H1 (cell line): ENCODE measurements around the gene AOPEP. TPM values are rescaled to one million over a fixed set of nuclear protein-coding genes. Genes with fewer than 3 reads are reported as not detected.

ENCODE experiments used
- BCL11A ChIP-seq, 2 experiments: IDR thresholded peaks; one replicate each; pipeline ENCODE4 v1.6.1; 2011; ENCODE audit warnings: low read depth in 2 of 2, low read length in 2 of 2, mild to moderate bottlenecking in 2 of 2
- NANOG ChIP-seq: IDR thresholded peaks from 2 replicates; pipeline ENCODE4 v1.6.1; 2011; ENCODE audit warnings: low read length, low read depth, mild to moderate bottlenecking, inconsistent platforms; ENCODE audit not compliant: insufficient read depth, poor library complexity, severe bottlenecking
- RBBP5 ChIP-seq: IDR thresholded peaks from 2 replicates; pipeline ENCODE4 v1.7.1; 2012; ENCODE audit warnings: low read depth, mild to moderate bottlenecking, inconsistent platforms, low read length, moderate library complexity, borderline replicate concordance
- YY1 ChIP-seq: IDR thresholded peaks from 2 replicates; pipeline ENCODE4 v1.6.1; 2011; ENCODE audit warnings: low read depth, mild to moderate bottlenecking, low read length
- ZNF274 ChIP-seq: IDR thresholded peaks from 2 replicates; pipeline ENCODE4 v1.7.0; 2012; ENCODE audit warnings: low read length, borderline replicate concordance; ENCODE audit errors: extremely low read depth
- polyA plus RNA-seq, 7 experiments: library from polyadenylated mRNA; depleted of rRNA in 3 of 7; stranded (reverse) in 5 of 7; unstranded in 2 of 7; fragments of >200 nt in 5 of 7; fragments of 200-250 nt in 2 of 7; gene quantifications; 1 replicate in 5 of 7; 2 replicates in 1 of 7; 4 replicates in 1 of 7; pipeline versions ENCODE4 v1.2.1 to v1.2.3, GENCODE V29; 2011 to 2013; ENCODE audit warnings: missing spikeins in 2 of 7, mixed read lengths in 2 of 7
- total RNA-seq: library from RNA; stranded (reverse); fragmentation: NEBNext Ultra II Directional; extraction: Animal tissue kit (Norgen Biotek cat#: 25700); gene quantifications from 2 replicates; pipeline ENCODE4 v1.2.1, GENCODE V29; 2021

AOPEP gene
- total and polyA plus RNA-seq, 2 of the 8 experiments (the other 6 are each of a cell fraction or from before 2014, with no cell fraction given), result 6.1 to 14.3 TPM

DNA sequence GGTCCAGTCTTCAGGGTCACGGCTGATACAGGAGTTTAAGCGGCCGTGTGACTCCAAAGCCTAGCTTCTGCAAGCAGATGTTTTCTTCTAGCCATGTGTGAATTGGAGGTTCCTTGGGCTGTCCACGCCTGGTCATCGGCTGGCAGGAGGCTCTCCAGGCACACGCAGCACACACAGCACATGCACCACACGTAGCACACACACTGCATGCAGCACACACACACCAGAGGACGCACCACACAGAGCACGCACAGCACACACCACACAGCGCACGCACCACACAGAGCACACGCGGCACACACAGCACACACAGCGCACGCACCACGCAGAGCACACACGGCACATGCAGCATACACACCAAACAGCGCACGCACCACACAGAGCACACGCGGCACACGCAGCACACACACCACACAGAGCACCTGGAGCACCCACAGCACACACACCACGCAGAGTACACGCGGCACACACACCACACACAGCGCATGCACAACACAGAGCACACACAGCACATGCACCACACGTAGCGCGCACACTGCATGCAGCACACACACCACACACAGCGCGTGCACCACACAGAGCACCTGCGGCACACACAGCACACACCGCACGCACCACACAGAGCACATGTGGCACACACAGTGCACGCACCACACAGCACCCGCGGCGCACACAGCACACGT is 356.7 kb downstream of the AOPEP start (continued):
- TF ChIP-seq RBBP5, result no peak
- TF ChIP-seq YY1, result no peak
- TF ChIP-seq ZNF274, result no peak
- no peak for TF ChIP-seq NANOG
- no peak for TF ChIP-seq BCL11A (IDR thresholded peaks at IDR 0.05; ENCODE audit: low read depth in 2 of 2, low read length in 2 of 2)
